GOT3 (cell line): Measurements from ENCODE around the gene SH3RF3.

Experiments
- DNase-seq: peaks from one replicate; lab custom pipeline; 2025; ENCODE audit warnings: mixed read lengths; lab: John Stamatoyannopoulos, UW

Gene SH3RF3

GRCh38 chr2:109415581-109416013 lies 286.6 kb downstream of the SH3RF3 start:
- no peak for DNase-seq

- no peak for DNase-seq
Measured at GRCh38 chr2:109417701-109418335, 288.8 kb downstream of the SH3RF3 start.

- DNase-seq = no peak
Measured at GRCh38 chr2:109418716-109419115, 289.7 kb downstream of the SH3RF3 start.

GRCh38 chr2:109419171-109419756 lies 290.3 kb downstream of the SH3RF3 start:
- no peak for DNase-seq

DNA sequence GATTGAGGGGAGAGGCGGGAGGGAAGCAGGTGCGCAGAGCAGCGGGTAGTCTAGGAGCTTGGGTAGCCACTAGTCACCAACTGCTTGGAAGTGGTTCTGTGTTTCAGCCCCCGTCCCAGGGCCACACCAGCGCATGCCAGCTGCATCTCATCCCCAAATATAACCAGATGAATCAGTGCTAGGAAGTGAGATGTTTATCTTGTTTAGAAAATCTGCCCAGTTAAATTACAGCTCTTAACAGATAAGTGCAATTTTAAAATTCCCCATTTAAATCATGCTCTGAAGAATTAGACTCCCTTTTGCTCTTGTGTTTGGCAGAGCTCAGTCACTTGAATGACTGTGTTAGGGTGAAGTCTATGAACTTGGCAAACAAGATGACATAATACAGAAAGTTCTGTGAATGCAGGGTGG lies 291.0 kb downstream of the SH3RF3 start:
- DNase-seq = no peak

- DNase-seq = no peak
Measured at GRCh38 chr2:109421101-109421500, 292.1 kb downstream of the SH3RF3 start.

DNA sequence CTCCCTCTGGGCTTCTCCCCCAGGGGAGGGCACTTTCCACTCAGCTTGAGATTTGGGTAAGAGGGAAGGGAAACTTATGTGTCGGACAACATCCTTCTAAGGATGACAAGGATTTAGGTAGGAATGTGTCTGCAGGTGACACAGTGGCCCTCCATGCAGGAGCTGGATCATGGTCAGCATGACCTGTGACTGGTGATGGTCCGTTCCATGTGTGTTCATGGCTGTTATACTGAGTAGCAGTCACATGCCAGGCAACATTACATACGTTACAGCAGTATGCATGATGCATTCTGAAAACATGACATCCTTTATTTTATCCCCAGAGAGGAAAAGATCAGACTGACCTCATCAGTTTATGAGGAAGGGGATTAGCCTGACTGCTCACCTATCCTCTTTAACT lies 292.6 kb downstream of the SH3RF3 start:
- DNase-seq = no peak

DNA sequence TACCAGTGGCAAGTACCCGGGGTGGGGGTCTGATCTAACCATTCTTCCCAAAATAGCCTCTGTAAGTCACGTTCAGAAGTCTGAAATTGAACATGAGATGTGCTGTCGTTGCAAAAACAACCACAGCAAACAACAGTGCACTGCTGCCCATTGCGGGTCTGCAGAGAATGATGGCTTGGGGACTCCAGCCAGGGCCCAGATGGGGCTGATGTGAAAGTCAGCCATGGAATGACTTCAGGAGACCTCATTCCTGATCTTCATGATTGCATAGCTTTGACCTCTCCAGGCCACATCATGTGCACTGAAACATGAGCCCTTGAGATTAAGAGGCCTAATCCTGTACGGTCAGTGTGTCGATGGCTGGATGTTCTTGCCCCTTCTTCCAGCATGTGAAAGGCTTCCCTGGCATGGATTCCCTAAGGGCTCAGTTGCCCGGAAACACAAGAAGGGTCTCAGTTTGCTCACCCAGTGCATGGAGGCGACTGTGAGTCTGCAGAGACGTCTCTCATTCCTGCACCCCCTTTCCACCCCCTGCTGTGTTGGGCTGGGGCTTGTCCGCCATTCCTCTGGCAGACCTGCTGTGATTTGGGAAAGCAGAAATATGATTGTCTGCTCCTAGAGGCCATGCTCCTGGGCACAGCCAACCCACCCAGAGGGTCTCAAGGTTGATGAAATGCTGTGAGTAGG lies 293.2 kb downstream of the SH3RF3 start:
- DNase-seq = no peak

DNA sequence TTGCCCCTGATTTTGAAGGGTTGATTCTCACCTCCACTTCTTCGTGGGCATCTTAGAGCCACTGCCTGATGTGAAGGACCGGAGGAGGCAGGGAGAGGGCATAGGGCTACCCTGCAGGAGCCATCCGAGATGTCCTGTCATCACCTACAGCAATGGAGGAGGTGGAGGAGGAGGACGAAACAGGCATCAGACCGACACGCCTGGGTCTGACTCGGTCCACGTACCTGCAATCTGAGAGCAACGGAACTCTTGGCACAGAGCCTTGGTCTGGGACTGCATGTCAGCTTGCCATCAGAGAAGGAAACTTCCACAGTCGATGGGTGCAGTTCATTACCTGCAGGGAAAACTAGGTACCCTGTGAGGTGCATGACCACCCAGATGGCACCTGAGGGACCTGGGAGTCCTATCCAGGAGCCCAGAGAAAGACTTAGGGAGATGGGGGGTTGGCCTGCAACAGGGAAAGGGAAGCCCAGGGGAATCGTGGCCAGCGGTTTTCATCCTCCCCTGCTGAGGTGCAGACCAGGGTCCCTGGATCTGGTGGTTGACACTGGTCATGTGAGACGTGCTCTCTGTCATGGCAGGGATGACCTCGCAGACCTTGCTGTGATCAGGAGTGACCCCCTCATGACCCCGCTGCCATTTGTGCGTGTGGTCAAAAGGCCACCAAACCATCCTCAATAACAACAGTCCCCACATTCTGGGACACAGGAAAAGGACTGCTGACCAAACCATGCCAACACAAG lies 293.9 kb downstream of the SH3RF3 start:
- no peak for DNase-seq

GRCh38 chr2:109423556-109424359 lies 294.8 kb downstream of the SH3RF3 start:
- DNase-seq = no peak

DNA sequence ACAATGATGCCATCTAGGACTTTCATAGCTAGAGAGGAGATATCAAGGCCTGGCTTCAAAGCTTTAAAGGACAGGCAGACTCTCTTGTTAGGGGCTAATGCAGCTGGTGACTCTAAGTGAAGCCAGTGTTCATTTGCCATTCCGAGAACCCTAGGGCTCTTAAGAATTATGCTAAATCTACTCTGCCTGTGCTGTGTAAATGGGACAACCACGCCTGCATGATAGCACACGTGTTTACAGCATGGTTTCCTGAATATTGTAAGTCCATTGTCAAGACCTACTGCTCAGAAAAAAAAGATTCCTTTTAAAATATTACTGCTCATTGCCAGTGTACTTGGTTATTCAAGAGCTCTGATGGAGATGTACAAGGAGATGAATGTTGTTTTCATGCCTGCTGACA lies 296.4 kb downstream of the SH3RF3 start:
- DNase-seq = no peak

DNA sequence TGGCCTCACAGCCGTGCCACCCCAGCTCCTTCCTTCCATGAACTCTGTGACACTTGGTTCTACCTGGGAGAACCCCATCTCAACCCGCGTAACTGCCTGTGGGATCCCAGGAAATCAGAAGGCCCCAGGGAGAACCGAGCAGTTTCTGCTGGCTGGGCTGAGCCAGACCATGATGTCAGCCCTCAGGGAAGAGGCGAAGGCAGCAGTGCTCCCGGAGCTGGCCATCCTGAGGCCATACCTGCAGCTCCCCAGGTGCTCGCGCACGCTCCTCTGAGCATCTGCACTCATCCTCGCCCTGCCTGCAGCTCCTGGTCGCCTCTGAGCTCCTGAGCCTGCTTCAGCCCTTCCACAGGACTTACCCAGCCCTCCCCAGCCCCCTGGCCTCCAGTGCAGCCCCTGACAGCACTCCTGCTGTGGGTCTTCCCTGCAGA lies 298.7 kb downstream of the SH3RF3 start:
- DNase-seq = no peak

DNA sequence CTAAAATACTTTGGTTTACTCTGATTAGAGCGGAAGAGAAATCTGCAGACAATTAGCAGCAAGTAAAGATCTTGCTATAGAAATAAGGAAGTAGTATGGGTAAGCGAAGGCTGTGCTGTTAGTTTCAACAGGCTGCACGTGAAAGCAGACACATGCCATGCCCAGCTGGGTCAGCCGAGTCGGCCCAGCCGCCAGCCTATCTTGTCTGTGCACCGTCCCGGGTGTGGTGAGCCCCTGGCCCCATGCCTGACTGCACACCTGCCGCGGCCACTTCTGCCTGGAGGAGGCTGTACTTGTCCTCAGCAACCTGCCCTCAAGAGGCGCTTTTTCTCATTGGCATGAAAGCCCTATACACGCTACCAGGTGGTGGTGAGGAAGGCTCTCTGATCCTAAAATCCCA lies 299.3 kb downstream of the SH3RF3 start:
- DNase-seq = no peak

GRCh38 chr2:109428841-109429566 lies 300.0 kb downstream of the SH3RF3 start:
- no peak for DNase-seq

DNA sequence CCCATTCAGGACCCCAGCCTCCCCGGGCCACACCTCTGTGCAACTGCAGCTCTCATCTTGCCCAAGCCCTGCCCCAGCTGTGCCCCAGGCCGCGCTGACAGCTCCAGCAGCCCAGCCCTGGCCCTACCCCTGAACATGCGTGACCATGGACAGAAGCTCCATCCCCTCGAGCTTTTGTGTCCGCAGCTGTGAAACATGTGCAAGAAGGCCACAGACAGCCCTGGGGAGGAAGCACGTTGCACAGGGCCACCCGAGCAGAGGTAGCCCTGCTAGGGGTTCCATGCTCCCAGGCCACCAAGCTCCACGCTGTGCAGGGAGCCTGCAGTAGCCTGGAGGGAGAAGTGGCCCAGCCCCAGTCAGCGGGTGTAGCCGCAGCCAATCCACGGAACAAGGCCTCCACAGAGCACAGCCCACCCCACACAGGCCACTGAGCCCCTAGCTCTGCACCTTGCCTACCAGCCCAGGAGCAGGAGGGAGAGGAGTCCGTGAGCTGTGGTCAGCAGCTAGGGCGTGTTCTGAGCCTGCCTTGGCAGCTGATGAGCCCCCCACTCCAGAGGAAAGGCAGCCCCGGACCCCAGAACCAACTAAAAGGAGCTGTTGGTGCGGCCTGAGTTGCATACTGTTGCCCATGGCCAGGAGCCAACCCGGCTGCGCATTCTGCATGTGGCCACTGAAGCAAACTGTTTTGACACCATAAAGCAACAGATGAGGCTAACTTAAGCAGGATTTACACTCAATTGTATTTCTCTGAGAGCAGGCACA lies 300.7 kb downstream of the SH3RF3 start:
- DNase-seq = no peak

- DNase-seq = no peak
Measured at GRCh38 chr2:109430329-109430636, 301.3 kb downstream of the SH3RF3 start.

DNA sequence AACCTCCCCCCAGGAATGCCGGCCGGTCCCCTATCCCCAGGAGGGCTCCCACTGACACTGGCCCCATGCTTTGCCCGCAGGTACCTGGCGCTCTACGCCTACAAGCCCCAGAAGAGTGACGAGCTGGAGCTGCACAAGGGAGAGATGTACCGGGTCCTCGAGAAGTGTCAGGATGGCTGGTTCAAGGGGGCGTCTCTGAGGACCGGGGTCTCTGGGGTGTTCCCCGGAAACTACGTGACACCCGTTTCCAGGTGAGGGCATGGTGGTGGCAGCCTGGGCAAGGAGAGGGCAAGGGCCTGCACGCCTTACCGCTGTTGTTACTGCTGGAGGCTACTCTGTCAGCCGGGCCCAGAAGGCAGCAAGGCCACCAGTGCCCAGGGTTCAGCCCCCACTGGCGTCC lies 303.4 kb downstream of the SH3RF3 start:
- no peak for DNase-seq

DNA sequence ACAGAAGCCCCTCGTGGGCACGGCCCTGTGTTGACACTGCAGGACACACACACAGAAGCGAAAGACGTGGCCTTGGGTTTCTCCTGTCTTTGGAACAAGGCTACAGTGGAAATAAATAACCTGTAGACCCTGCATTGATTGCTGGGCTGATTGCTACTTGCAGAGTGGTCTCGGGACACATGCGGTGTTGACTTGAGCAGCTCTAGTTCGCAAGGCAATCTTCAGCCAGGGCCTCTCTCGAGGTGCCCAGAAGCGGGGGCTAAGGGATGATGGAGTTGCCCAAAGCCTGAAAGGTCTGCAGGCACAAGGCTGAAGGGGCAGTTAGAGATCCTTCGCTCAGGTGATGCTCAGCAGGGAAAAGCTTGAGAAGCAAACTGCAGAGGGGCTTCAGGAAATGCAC lies 304.5 kb downstream of the SH3RF3 start:
- no peak for DNase-seq

DNA sequence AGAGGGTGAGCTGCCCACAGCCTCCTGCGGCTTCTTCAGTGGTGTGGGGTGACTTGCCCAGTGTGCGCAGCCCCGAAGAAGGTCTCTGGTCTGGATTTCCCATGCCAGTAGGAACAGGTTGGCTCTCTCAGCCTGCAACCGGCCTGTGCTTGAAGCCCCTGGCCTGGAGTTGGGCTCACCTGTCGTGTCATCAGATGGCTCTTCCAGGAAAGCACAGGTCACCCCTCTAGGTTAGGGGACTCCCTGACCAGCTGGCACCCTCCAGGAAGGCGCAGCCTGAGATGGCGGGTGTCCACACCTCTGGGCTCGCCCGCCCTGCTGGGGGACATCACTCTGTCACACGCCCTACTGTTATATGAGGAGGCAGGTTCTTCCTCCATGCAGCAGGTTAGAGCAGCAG lies 304.9 kb downstream of the SH3RF3 start:
- DNase-seq = no peak

DNA sequence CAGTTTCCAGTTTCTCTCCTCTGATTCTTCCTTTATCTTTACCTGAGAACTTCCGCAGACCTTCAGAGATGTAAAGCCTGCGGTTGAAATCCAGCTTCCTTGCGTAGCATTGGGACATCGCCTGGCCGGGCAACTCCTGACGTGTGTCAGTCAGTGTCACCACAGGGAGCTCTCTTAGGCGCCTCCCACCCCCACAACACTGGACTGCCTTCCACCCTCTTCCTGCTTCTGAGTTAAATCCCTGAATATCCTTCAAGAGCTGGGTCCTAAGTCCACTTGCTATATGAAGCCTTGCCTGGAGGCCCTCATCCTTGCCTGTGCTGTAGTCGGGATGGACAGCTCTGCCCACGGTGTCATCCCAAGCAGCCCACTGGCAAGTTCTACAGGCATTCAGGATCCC lies 305.3 kb downstream of the SH3RF3 start:
- no peak for DNase-seq
